Motor neuron (in vitro differentiated cells): ENCODE data around the gene SAE1. TPM values are rescaled to one million over a fixed set of nuclear protein-coding genes. Genes with fewer than 3 reads are reported as not detected.
"Not testable (repeated sequence)": the region's sequence is repeated elsewhere in the genome, so short reads cannot be mapped to it uniquely, and the experiment has no call there.

Source experiments
- ATAC-seq, 8 experiments: fragments of 200-7000 bp; cut with Tn5 transposase; replicated peaks in 6 of 8; 2 replicates each; pipeline ENCODE4 v1.8.0; 2021; ENCODE audit warnings: mild to moderate bottlenecking in 8 of 8, moderate library complexity in 8 of 8
- H3K27ac ChIP-seq, 2 donors: fragments of 250-450 bp; sonication (Bioruptor Pico); 2 replicates each; pipeline ENCODE4 v1.9.0; 2021; ENCODE audit warnings: antibody characterized with exemption in 2 of 2, mild to moderate bottlenecking in 2 of 2, moderate library complexity in 1 of 2
- H3K4me1 ChIP-seq, 2 donors: fragments of 250-450 bp; sonication (Bioruptor Pico); replicated peaks in 1 of 2; 2 replicates each; pipeline ENCODE4 v1.6.1; 2021; ENCODE audit warnings: antibody characterized with exemption in 2 of 2, mild to moderate bottlenecking in 2 of 2, moderate library complexity in 1 of 2
- H3K4me3 ChIP-seq, 5 donors: fragments of 250-450 bp; sonication (Bioruptor Pico); 2 replicates each; pipeline ENCODE4 v1.9.0; 2021; ENCODE audit warnings: antibody characterized with exemption in 5 of 5, mild to moderate bottlenecking in 5 of 5, moderate library complexity in 4 of 5
- WGBS, 10 experiments: fragments of 450-650 bp; shearing (Covaris generic); methylation state at CpG; one replicate each; pipeline ENCODE4 v1.0.0; 2022; 5-methylcytosine and 5-hydroxymethylcytosine counted together
- in situ Hi-C, 9 experiments: fragments of 400-800 bp; cut with MboI; loops; one replicate each; pipeline ENCODE4 v1.15.0; 2021; ENCODE audit warnings: low sequenced_read_pairs in 9 of 9, low pct_unique_long_range_greater_than_20kb in 2 of 9; ENCODE audit not compliant: unreplicated experiment in 9 of 9
- total RNA-seq, 8 experiments: library from RNA; unstranded; fragments of 300-600 nt; gene quantifications; 2 replicates each; pipeline versions ENCODE4 v1.2.3 to v1.2.4, GENCODE V29; 2022

SAE1 gene
- total RNA-seq, 8 experiments from 2014 or later: 76.2 to 197 (median 91.7) TPM

GRCh38 chr19:47097396-47098201 lies 33.0 kb upstream of the SAE1 start:
- in situ Hi-C loops: no loop called here
- peak in 2 of 8 experiments; percentile 2 to 17 for ATAC-seq
- WGBS, 10 experiments: 24 to 100% (median 90%) methylated on average over 1 to 25 of the region's 31 CpGs; no CpG with 5 or more reads in 2 of the 10 experiments
- H3K4me1 ChIP-seq: peaks cover 31 to 34% of the 10 kb centered on the region in 2 donors
- H3K27ac ChIP-seq: no peak overlapping the region
- no peak overlapping the region for H3K4me3 ChIP-seq

- ATAC-seq: no peak
- Histone ChIP-seq H3K4me3 (no peak overlapping the region), H3K27ac (no peak overlapping the region), H3K4me1 (peaks cover 31 to 34% of the 10 kb centered on the region in 2 donors)
- in situ Hi-C loops: no loop called here
- 94 to 100% (median 96%) methylated on average over 1 to 6 of the region's 6 CpGs; no CpG with 5 or more reads in 4 of the 10 experiments for WGBS, 10 experiments
These were observed 32.0 kb upstream of the SAE1 start for GRCh38 chr19:47098608-47099007.

- peak overlapping the region in 1 of 2 donors; percentile 49 for H3K27ac ChIP-seq
These were observed 31.0 kb upstream of the SAE1 start for GRCh38 chr19:47099576-47100050.

GRCh38 chr19:47100290-47100689 lies 30.3 kb upstream of the SAE1 start:
- peak in 1 of 8 experiments; percentile 50 for ATAC-seq
- WGBS, 10 experiments: 90 to 100% (median 100%) methylated on average over 1 to 5 of the region's 5 CpGs; no CpG with 5 or more reads in 5 of the 10 experiments

More at GRCh38 chr19:47099576-47100050, 31.0 kb upstream of the SAE1 start:
- ATAC-seq: peak in 1 of 8 experiments; percentile 16
- Histone ChIP-seq H3K4me3 (no peak overlapping the region), H3K4me1 (peaks cover 31 to 34% of the 10 kb centered on the region in 2 donors)
- in situ Hi-C loops: no loop called here
- WGBS, 10 experiments: 67 to 100% (median 84%) methylated on average over 2 to 6 of the region's 6 CpGs; no CpG with 5 or more reads in 1 of the 10 experiments

GRCh38 chr19:47101116-47101515 lies 29.5 kb upstream of the SAE1 start:
- 75 to 100% (median 80%) methylated on average over 1 to 3 of the region's 4 CpGs; no CpG with 5 or more reads in 5 of the 10 experiments for WGBS, 10 experiments
- H3K4me1 ChIP-seq: peaks cover 17 to 20% of the 10 kb centered on the region in 2 donors
- H3K4me3 ChIP-seq, in situ Hi-C loops, H3K27ac ChIP-seq, ATAC-seq: not testable (repeated sequence)

More at GRCh38 chr19:47100290-47100689, 30.3 kb upstream of the SAE1 start:
- Histone ChIP-seq H3K4me1 (peaks cover 26 to 28% of the 10 kb centered on the region in 2 donors), H3K4me3 (no peak overlapping the region), H3K27ac (peak overlapping the region in 1 of 2 donors; percentile 49)
- in situ Hi-C loops: no loop called here

GRCh38 chr19:47102346-47103060 lies 28.1 kb upstream of the SAE1 start:
- no peak overlapping the region for H3K4me3 ChIP-seq
- ATAC-seq: no peak
- H3K4me1 ChIP-seq: peaks cover 21 to 29% of the 10 kb centered on the region in 2 donors
- 23 to 96% (median 83%) methylated on average over 2 to 9 of the region's 9 CpGs for WGBS, 10 experiments
- in situ Hi-C loops: no loop called here
- no peak overlapping the region for H3K27ac ChIP-seq

- in situ Hi-C loops: no loop called here
- Histone ChIP-seq H3K4me1 (peaks cover 38 to 39% of the 10 kb centered on the region in 2 donors), H3K4me3 (no peak overlapping the region), H3K27ac (no peak overlapping the region)
- ATAC-seq: no peak
- 80 to 100% (median 97%) methylated on average over 1 to 4 of the region's 9 CpGs; no CpG with 5 or more reads in 5 of the 10 experiments for WGBS, 10 experiments
These were observed 26.0 kb upstream of the SAE1 start for GRCh38 chr19:47104680-47105079.

- H3K4me3 ChIP-seq: no peak overlapping the region
- H3K27ac ChIP-seq: no peak overlapping the region
- in situ Hi-C loops: no loop called here
- ATAC-seq: no peak
- H3K4me1 ChIP-seq: peaks cover 32 to 34% of the 10 kb centered on the region in 2 donors
- 0 to 100% (median 40%) methylated on average over 1 to 2 of the region's 2 CpGs; no CpG with 5 or more reads in 3 of the 10 experiments for WGBS, 10 experiments
These were observed 24.8 kb upstream of the SAE1 start for GRCh38 chr19:47105874-47106273.

GRCh38 chr19:47106821-47107201 lies 23.8 kb upstream of the SAE1 start:
- in situ Hi-C loops: no loop called here
- H3K27ac ChIP-seq: no peak overlapping the region
- no peak for ATAC-seq
- WGBS, 10 experiments: 7 to 100% (median 84%) methylated on average over 1 to 2 of the region's 2 CpGs; no CpG with 5 or more reads in 4 of the 10 experiments
- no peak overlapping the region for H3K4me3 ChIP-seq
- H3K4me1 ChIP-seq: peaks cover 32 to 34% of the 10 kb centered on the region in 2 donors

GRCh38 chr19:47107202-47107952 lies 23.3 kb upstream of the SAE1 start:
- in situ Hi-C loops: no loop called here
- WGBS, 10 experiments: 0 to 100% (median 55%) methylated on average over 1 to 9 of the region's 9 CpGs
- peaks cover 32 to 34% of the 10 kb centered on the region in 2 donors for H3K4me1 ChIP-seq
- no peak overlapping the region for H3K4me3 ChIP-seq
- no peak overlapping the region for H3K27ac ChIP-seq
- ATAC-seq: peak in 3 of 8 experiments; percentile 2 to 17 (median 10)

GRCh38 chr19:47107953-47108746 lies 22.5 kb upstream of the SAE1 start:
- no peak for ATAC-seq
- H3K4me3 ChIP-seq: no peak overlapping the region
- peaks cover 32 to 34% of the 10 kb centered on the region in 2 donors for H3K4me1 ChIP-seq
- in situ Hi-C loops: no loop called here
- WGBS, 10 experiments: 63 to 90% (median 80%) methylated on average over 1 to 9 of the region's 9 CpGs
- H3K27ac ChIP-seq: peak overlapping the region in 1 of 2 donors; percentile 13

- Histone ChIP-seq H3K4me1 (peaks cover 35 to 38% of the 10 kb centered on the region in 2 donors), H3K4me3 (peak overlapping the region in 4 of 5 donors; percentile 64 to 68 (median 66)), H3K27ac (peak overlapping the region; percentile 100)
- no peak for ATAC-seq
- in situ Hi-C loops: no loop called here
- WGBS, 10 experiments: 0 to 25% (median 0%) methylated on average over 1 to 2 of the region's 2 CpGs
These were observed 21.5 kb upstream of the SAE1 start for GRCh38 chr19:47109177-47109540.
